ENCODE data around the gene NEGR1. TPM values are rescaled to one million over a fixed set of nuclear protein-coding genes. Genes with fewer than 3 reads are reported as not detected.

Gene NEGR1
- total and polyA plus RNA-seq, 10 donors, result 0.07 to 1.3 (median 0.54) TPM

- no peak overlapping the region for H3K4me3 ChIP-seq
- intact Hi-C loops (cut with DNase I; ENCODE audit: low total_unique reads), result no loop called here
- DNase-seq, result no peak
- no peaks in the 10 kb centered on the region for H3K36me3 ChIP-seq
- 66 to 78% (median 71%) methylated on average over 6 of the region's 6 CpGs for WGBS, 5 donors
- H3K27me3 ChIP-seq (replicated peaks in 1 of 7), result no peaks in the 10 kb centered on the region
- TF ChIP-seq POLR2AphosphoS5 (IDR thresholded peaks at IDR 0.05), result no peak
- no peak for TF ChIP-seq CTCF (IDR thresholded peaks at IDR 0.05 in 8 of 11, conservative IDR thresholded peaks at IDR 0.05 in 3 of 11)
- TF ChIP-seq POLR2A (IDR thresholded peaks at IDR 0.05), result no peak
- no peak overlapping the region for H3K27ac ChIP-seq
- no peaks in the 10 kb centered on the region for H3K9me3 ChIP-seq
- H3K4me1 ChIP-seq, result no peaks in the 10 kb centered on the region
Observed at GRCh38 chr1:71422221-71422620, 860.1 kb downstream of the NEGR1 start.

- 80 to 86% (median 84%) methylated on average over 3 of the region's 3 CpGs for WGBS, 5 donors
- H3K4me1 ChIP-seq, result no peaks in the 10 kb centered on the region
- no peak overlapping the region for H3K27ac ChIP-seq
- H3K27me3 ChIP-seq (replicated peaks in 1 of 7), result no peaks in the 10 kb centered on the region
- H3K4me3 ChIP-seq, result no peak overlapping the region
- H3K36me3 ChIP-seq, result no peaks in the 10 kb centered on the region
- no peak for TF ChIP-seq CTCF (IDR thresholded peaks at IDR 0.05 in 8 of 11, conservative IDR thresholded peaks at IDR 0.05 in 3 of 11)
- no peak for TF ChIP-seq POLR2AphosphoS5 (IDR thresholded peaks at IDR 0.05)
- TF ChIP-seq POLR2A (IDR thresholded peaks at IDR 0.05), result no peak
- H3K9me3 ChIP-seq, result no peaks in the 10 kb centered on the region
- intact Hi-C loops (cut with DNase I; ENCODE audit: low total_unique reads), result no loop called here
- no peak for DNase-seq
Observed at GRCh38 chr1:71417421-71417820, 864.9 kb downstream of the NEGR1 start.

GRCh38 chr1:71414179-71414578, 868.2 kb downstream of the NEGR1 start:
- H3K36me3 ChIP-seq, result no peaks in the 10 kb centered on the region
- H3K27ac ChIP-seq, result no peak overlapping the region
- TF ChIP-seq CTCF (IDR thresholded peaks at IDR 0.05 in 8 of 11, conservative IDR thresholded peaks at IDR 0.05 in 3 of 11), result no peak
- TF ChIP-seq POLR2A (IDR thresholded peaks at IDR 0.05), result no peak
- no peak for TF ChIP-seq POLR2AphosphoS5 (IDR thresholded peaks at IDR 0.05)
- peaks cover 0 to 3% (median 0%) of the 10 kb centered on the region in 8 donors for H3K9me3 ChIP-seq
- intact Hi-C loops (cut with DNase I; ENCODE audit: low total_unique reads), result no loop called here
- no peaks in the 10 kb centered on the region for H3K4me1 ChIP-seq
- WGBS, 5 donors, result 14 to 22% (median 18%) methylated on average over 2 of the region's 2 CpGs
- no peaks in the 10 kb centered on the region for H3K27me3 ChIP-seq (replicated peaks in 1 of 7)
- H3K4me3 ChIP-seq, result no peak overlapping the region
- DNase-seq, result no peak

- H3K36me3 ChIP-seq, result no peaks in the 10 kb centered on the region
- no peak for TF ChIP-seq POLR2AphosphoS5 (IDR thresholded peaks at IDR 0.05)
- no peak for TF ChIP-seq POLR2A (IDR thresholded peaks at IDR 0.05)
- no peak for TF ChIP-seq CTCF (IDR thresholded peaks at IDR 0.05 in 8 of 11, conservative IDR thresholded peaks at IDR 0.05 in 3 of 11)
- no peak overlapping the region for H3K27ac ChIP-seq
- peaks cover 0 to 3% (median 0%) of the 10 kb centered on the region in 8 donors for H3K9me3 ChIP-seq
- no peaks in the 10 kb centered on the region for H3K4me1 ChIP-seq
- H3K4me3 ChIP-seq, result no peak overlapping the region
- WGBS, 5 donors, result 36 to 58% (median 41%) methylated on average over 3 of the region's 3 CpGs
- no peak for DNase-seq
- H3K27me3 ChIP-seq (replicated peaks in 1 of 7), result no peaks in the 10 kb centered on the region
- intact Hi-C loops (cut with DNase I; ENCODE audit: low total_unique reads), result no loop called here
Observed at GRCh38 chr1:71413441-71414175, 868.7 kb downstream of the NEGR1 start.
